Measurements from ENCODE around the gene MIR17HG. TPM values are rescaled to one million over a fixed set of nuclear protein-coding genes. Genes with fewer than 3 reads are reported as not detected.

MIR17HG gene
- polyA plus RNA-seq, 3 donors, result 0.05 to 1.3 (median 0.30) TPM

DNA sequence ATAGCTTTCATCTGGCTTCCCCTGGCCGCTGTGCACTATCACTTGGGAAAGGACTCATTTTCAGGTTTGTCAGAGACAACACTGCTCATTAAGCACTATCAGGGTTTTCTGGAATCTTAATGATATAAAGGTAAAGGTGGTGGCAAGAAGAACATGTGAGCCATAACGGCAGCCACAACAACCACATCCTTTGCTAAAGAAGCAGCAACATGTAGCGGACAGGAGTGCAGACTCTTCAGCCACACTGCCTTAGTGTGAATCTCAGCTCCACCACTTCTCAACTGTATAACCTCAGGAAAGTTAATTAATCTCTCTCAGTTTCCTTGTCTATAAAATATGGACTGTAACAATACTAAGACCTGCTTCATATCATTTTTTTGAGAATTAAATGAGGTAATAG lies 24.1 kb upstream of the MIR17HG start:
- no peak overlapping the region for H3K4me3 Mint-ChIP-seq
- Histone ChIP-seq H3K27ac (ENCODE audit: low read depth in 1 of 2, low read length in 2 of 2) (no peak overlapping the region), H3K4me1 (ENCODE audit: control insufficient read depth in 1 of 2, insufficient read depth in 2 of 2, low read length in 2 of 2) (no peaks in the 10 kb centered on the region), H3K27me3 (ENCODE audit: control insufficient read depth in 2 of 2, insufficient read depth in 2 of 2, low read length in 2 of 2) (no peaks in the 10 kb centered on the region), H3K36me3 (replicated peaks in 1 of 2; ENCODE audit: control insufficient read depth in 1 of 2, insufficient read depth in 2 of 2, low read length in 2 of 2) (no peaks in the 10 kb centered on the region), H3K4me3 (replicated peaks in 1 of 3; ENCODE audit: low read depth in 2 of 3, low read length in 3 of 3) (no peak overlapping the region), H3K9ac (ENCODE audit: insufficient read depth, low read length, poor library complexity, severe bottlenecking) (no peak overlapping the region), H4K20me1 (ENCODE audit: insufficient read depth, low read length) (no peaks in the 10 kb centered on the region), H3K79me2 (ENCODE audit: insufficient read depth, low read length) (no peaks in the 10 kb centered on the region), H2AFZ (ENCODE audit: insufficient read depth, low read depth, low read length, poor library complexity, severe bottlenecking) (no peak overlapping the region), H3K9me3 (replicated peaks in 1 of 2; ENCODE audit: control insufficient read depth in 1 of 2, insufficient read depth in 1 of 2, low read length in 2 of 2) (no peaks in the 10 kb centered on the region), H3K4me2 (replicated peaks; ENCODE audit: extremely low read depth, low read length, poor library complexity, severe bottlenecking) (no peak overlapping the region)
- H3K27ac Mint-ChIP-seq, result no peak overlapping the region
- intact Hi-C loops (cut with micrococcal nuclease), result no loop called here
- TF ChIP-seq, protein P1, sequence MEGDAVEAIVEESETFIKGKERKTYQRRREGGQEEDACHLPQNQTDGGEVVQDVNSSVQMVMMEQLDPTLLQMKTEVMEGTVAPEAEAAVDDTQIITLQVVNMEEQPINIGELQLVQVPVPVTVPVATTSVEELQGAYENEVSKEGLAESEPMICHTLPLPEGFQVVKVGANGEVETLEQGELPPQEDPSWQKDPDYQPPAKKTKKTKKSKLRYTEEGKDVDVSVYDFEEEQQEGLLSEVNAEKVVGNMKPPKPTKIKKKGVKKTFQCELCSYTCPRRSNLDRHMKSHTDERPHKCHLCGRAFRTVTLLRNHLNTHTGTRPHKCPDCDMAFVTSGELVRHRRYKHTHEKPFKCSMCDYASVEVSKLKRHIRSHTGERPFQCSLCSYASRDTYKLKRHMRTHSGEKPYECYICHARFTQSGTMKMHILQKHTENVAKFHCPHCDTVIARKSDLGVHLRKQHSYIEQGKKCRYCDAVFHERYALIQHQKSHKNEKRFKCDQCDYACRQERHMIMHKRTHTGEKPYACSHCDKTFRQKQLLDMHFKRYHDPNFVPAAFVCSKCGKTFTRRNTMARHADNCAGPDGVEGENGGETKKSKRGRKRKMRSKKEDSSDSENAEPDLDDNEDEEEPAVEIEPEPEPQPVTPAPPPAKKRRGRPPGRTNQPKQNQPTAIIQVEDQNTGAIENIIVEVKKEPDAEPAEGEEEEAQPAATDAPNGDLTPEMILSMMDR (IDR thresholded peaks at IDR 0.05), result no peak
- no peaks in the 10 kb centered on the region for H3K4me1 Mint-ChIP-seq
- DNase-seq, result no peak
- H3K27me3 Mint-ChIP-seq (ENCODE audit: low read depth in 3 of 3), result peaks cover 0 to 5% (median 2%) of the 10 kb centered on the region in 3 donors
- WGBS (ENCODE audit: insufficient coverage), result no CpG with 5 or more reads among the region's 3 CpGs
- H3K9me3 Mint-ChIP-seq, result peaks cover 0 to 5% (median 4%) of the 10 kb centered on the region in 7 donors
- no peaks in the 10 kb centered on the region for H3K36me3 Mint-ChIP-seq

DNA sequence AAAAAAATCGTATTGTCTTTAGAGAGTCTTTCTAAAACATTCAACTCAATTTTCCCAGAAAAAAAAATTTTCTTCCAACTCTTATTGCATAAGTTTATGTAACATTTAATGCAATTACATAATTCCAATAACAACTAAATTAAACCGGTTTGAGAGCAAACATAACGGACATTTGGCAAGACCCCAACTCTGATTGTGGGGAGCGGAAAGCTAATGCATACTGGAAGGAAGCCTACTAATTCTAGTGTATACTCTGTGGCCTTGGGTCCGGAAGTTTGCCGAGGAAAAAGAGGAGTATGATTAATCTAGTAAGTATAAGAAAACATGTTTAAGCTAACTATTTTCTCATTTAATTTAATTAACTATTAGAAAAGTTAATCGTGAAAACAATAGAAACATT lies 21.3 kb upstream of the MIR17HG start:
- no peak overlapping the region for H3K27ac Mint-ChIP-seq
- H3K9me3 ChIP-seq (replicated peaks in 1 of 2; ENCODE audit: control insufficient read depth in 1 of 2, insufficient read depth in 1 of 2, low read length in 2 of 2), result no peaks in the 10 kb centered on the region
- no peaks in the 10 kb centered on the region for H4K20me1 ChIP-seq (ENCODE audit: insufficient read depth, low read length)
- H3K27ac ChIP-seq (ENCODE audit: low read depth in 1 of 2, low read length in 2 of 2), result no peak overlapping the region
- peaks cover 0 to 4% (median 2%) of the 10 kb centered on the region in 3 donors for H3K27me3 Mint-ChIP-seq (ENCODE audit: low read depth in 3 of 3)
- H3K36me3 Mint-ChIP-seq, result no peaks in the 10 kb centered on the region
- no peak overlapping the region for H3K4me3 Mint-ChIP-seq
- no peak for DNase-seq
- no peaks in the 10 kb centered on the region for H3K27me3 ChIP-seq (ENCODE audit: control insufficient read depth in 2 of 2, insufficient read depth in 2 of 2, low read length in 2 of 2)
- H3K4me3 ChIP-seq (replicated peaks in 1 of 3; ENCODE audit: low read depth in 2 of 3, low read length in 3 of 3), result no peak overlapping the region
- H3K4me1 Mint-ChIP-seq, result peaks cover 8% of the 10 kb centered on the region
- H3K4me2 ChIP-seq (replicated peaks; ENCODE audit: extremely low read depth, low read length, poor library complexity, severe bottlenecking), result no peak overlapping the region
- TF ChIP-seq, protein P1 (IDR thresholded peaks at IDR 0.05), result no peak
- H3K9me3 Mint-ChIP-seq, result peaks cover 0 to 2% (median 0%) of the 10 kb centered on the region in 7 donors
- WGBS (ENCODE audit: insufficient coverage), result 100% methylated on average over 2 of the region's 7 CpGs
- no peak overlapping the region for H3K9ac ChIP-seq (ENCODE audit: insufficient read depth, low read length, poor library complexity, severe bottlenecking)
- H3K4me1 ChIP-seq (ENCODE audit: control insufficient read depth in 1 of 2, insufficient read depth in 2 of 2, low read length in 2 of 2), result peaks cover 2 to 7% of the 10 kb centered on the region in 2 donors
- H3K79me2 ChIP-seq (ENCODE audit: insufficient read depth, low read length), result no peaks in the 10 kb centered on the region
- H2AFZ ChIP-seq (ENCODE audit: insufficient read depth, low read depth, low read length, poor library complexity, severe bottlenecking), result no peak overlapping the region
- intact Hi-C loops (cut with micrococcal nuclease), result no loop called here
- no peaks in the 10 kb centered on the region for H3K36me3 ChIP-seq (replicated peaks in 1 of 2; ENCODE audit: control insufficient read depth in 1 of 2, insufficient read depth in 2 of 2, low read length in 2 of 2)

Measured in CD14-positive monocyte (primary cell).